Measurements from ENCODE around the gene CCDC186. TPM values are rescaled to one million over a fixed set of nuclear protein-coding genes. Genes with fewer than 3 reads are reported as not detected.

Gene CCDC186
- total and polyA plus RNA-seq, 2 of the 13 experiments (the other 11 are each of a cell fraction or from before 2014, with no cell fraction given), result 4.2 to 11.8 TPM

GRCh38 chr10:114173921-114174694 lies at the start of gene CCDC186 (continued):
- TF ChIP-seq PTBP1 (IDR thresholded peaks at IDR 0.05; ENCODE audit: low read depth, low read length, poor library complexity, severe bottlenecking) (no peak), THYN1 (CRISPR knock-in tag; IDR thresholded peaks at IDR 0.05; ENCODE audit: borderline replicate concordance, low read depth) (no peak), ZNF761 (CRISPR knock-in tag; conservative IDR thresholded peaks at IDR 0.05) (no peak), ZNF709 (CRISPR knock-in tag; IDR thresholded peaks at IDR 0.05) (0 out of 2 replicates have a peak, but pooled peaks have one; percentile 20), ZNF143 (CRISPR knock-in tag; IDR thresholded peaks at IDR 0.05) (peak; percentile 49; the same call in 1 of the 2 replicates), RFX5 (IDR thresholded peaks at IDR 0.05; ENCODE audit: low read depth, low read length) (peak; percentile 91), TSC22D2 (CRISPR knock-in tag; IDR thresholded peaks at IDR 0.05; ENCODE audit: borderline replicate concordance) (no peak), ZNF552 (CRISPR knock-in tag; IDR thresholded peaks at IDR 0.05; ENCODE audit: borderline replicate concordance) (0 out of 2 replicates have a peak, but pooled peaks have one; percentile 54), ZNF75D (CRISPR knock-in tag; IDR thresholded peaks at IDR 0.05; ENCODE audit: borderline replicate concordance) (no peak), ZNF780A (CRISPR knock-in tag; IDR thresholded peaks at IDR 0.05) (no peak), ZFX (CRISPR knock-in tag; IDR thresholded peaks at IDR 0.05; ENCODE audit: low read depth) (peak; percentile 23; the same call in 1 of the 2 replicates), HOXD1 (CRISPR knock-in tag; IDR thresholded peaks at IDR 0.05) (peak; percentile 22; the same call in 1 of the 2 replicates), E2F1 (CRISPR knock-in tag; IDR thresholded peaks at IDR 0.05) (no peak), ZNF556 (CRISPR knock-in tag; IDR thresholded peaks at IDR 0.05; ENCODE audit: borderline replicate concordance) (no peak), MYC (CRISPR knock-in tag; IDR thresholded peaks at IDR 0.05; ENCODE audit: borderline replicate concordance) (peak; percentile 62; the same call in 1 of the 2 replicates), ZNF17 (CRISPR knock-in tag; IDR thresholded peaks at IDR 0.05) (no peak), SOX13 (IDR thresholded peaks at IDR 0.05) (no peak), SOX13 (CRISPR knock-in tag; conservative IDR thresholded peaks at IDR 0.05 in 1 of 2, IDR thresholded peaks at IDR 0.05 in 1 of 2) (peak in 1 of 2 experiments; percentile 24; a peak in 1 of 4 replicates), ELF1 (CRISPR knock-in tag; IDR thresholded peaks at IDR 0.05) (no peak), ZFP41 (CRISPR knock-in tag; IDR thresholded peaks at IDR 0.05; ENCODE audit: borderline replicate concordance) (no peak), ZSCAN25 (CRISPR knock-in tag; IDR thresholded peaks at IDR 0.05) (no peak)
- TF ChIP-seq, protein P1, sequence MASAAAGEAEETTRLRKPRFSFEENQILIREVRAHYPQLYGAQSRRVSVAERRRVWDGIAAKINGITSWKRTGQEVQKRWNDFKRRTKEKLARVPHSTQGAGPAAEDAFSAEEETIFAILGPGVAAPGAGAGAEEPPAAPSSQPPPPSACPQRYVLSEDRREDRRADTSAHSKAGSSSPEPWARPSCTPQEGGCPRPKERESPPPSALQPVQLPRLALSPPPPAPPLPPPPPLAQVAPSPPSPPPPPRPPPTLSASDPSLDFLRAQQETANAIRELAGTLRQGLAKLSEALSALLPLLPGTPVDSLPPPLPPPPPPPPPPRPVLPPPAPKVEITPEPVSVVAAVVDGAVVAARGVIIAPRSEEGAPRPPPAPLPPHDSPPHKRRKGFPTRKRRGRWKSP (CRISPR knock-in tag; IDR thresholded peaks at IDR 0.05), result no peak
- TF ChIP-seq, protein P2, sequence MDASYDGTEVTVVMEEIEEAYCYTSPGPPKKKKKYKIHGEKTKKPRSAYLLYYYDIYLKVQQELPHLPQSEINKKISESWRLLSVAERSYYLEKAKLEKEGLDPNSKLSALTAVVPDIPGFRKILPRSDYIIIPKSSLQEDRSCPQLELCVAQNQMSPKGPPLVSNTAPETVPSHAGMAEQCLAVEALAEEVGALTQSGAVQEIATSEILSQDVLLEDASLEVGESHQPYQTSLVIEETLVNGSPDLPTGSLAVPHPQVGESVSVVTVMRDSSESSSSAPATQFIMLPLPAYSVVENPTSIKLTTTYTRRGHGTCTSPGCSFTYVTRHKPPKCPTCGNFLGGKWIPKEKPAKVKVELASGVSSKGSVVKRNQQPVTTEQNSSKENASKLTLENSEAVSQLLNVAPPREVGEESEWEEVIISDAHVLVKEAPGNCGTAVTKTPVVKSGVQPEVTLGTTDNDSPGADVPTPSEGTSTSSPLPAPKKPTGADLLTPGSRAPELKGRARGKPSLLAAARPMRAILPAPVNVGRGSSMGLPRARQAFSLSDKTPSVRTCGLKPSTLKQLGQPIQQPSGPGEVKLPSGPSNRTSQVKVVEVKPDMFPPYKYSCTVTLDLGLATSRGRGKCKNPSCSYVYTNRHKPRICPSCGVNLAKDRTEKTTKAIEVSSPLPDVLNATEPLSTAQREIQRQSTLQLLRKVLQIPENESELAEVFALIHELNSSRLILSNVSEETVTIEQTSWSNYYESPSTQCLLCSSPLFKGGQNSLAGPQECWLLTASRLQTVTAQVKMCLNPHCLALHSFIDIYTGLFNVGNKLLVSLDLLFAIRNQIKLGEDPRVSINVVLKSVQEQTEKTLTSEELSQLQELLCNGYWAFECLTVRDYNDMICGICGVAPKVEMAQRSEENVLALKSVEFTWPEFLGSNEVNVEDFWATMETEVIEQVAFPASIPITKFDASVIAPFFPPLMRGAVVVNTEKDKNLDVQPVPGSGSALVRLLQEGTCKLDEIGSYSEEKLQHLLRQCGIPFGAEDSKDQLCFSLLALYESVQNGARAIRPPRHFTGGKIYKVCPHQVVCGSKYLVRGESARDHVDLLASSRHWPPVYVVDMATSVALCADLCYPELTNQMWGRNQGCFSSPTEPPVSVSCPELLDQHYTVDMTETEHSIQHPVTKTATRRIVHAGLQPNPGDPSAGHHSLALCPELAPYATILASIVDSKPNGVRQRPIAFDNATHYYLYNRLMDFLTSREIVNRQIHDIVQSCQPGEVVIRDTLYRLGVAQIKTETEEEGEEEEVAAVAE (CRISPR knock-in tag; IDR thresholded peaks at IDR 0.05; ENCODE audit: borderline replicate concordance), result peak; percentile 18; the same call in 1 of the 2 replicates

Data from HepG2 (cell line).